CMK (cell line): ENCODE data around the gene LBHD1.
"Not testable (repeated sequence)": the region's sequence is repeated elsewhere in the genome, so short reads cannot be mapped to it uniquely, and the experiment has no call there.

Experiments used
- DNase-seq: peaks from one replicate; pipeline ENCODE4 v3.0.0-alpha.2; 2010; ENCODE audit warnings: low read depth

LBHD1 gene

GRCh38 chr11:62671608-62672389 is at the start of gene LBHD1, which contains the start of gene UQCC3:
Gene LBHD1 (minus strand): TSS chr11:62672267. CDS start chr11:62670031, 2,236 bp downstream.
Gene UQCC3 (plus strand): TSS chr11:62671673. CDS start chr11:62671746, 73 bp downstream.
- DNase-seq = peak; percentile 83

- DNase-seq = no peak
Observed at GRCh38 chr11:62719302-62719978, 47.4 kb upstream of the LBHD1 start.

- no peak for DNase-seq
Observed at GRCh38 chr11:62716816-62717215, 44.7 kb upstream of the LBHD1 start.

- no peak for DNase-seq
Observed at GRCh38 chr11:62716206-62716605, 44.1 kb upstream of the LBHD1 start.

GRCh38 chr11:62715150-62716130 is 43.4 kb upstream of the LBHD1 start:
- no peak for DNase-seq

- no peak for DNase-seq
Observed at GRCh38 chr11:62713343-62713742, 41.3 kb upstream of the LBHD1 start.

GRCh38 chr11:62712861-62713260 is 40.8 kb upstream of the LBHD1 start:
- no peak for DNase-seq

GRCh38 chr11:62712276-62712812 is 40.3 kb upstream of the LBHD1 start:
- DNase-seq = no peak

GRCh38 chr11:62710001-62710345 is 37.9 kb upstream of the LBHD1 start:
- no peak for DNase-seq

- DNase-seq = no peak
Observed at GRCh38 chr11:62709247-62710000, 37.4 kb upstream of the LBHD1 start.

- DNase-seq = no peak
Observed at GRCh38 chr11:62708793-62709192, 36.7 kb upstream of the LBHD1 start.

GRCh38 chr11:62708392-62708791 is 36.3 kb upstream of the LBHD1 start:
- DNase-seq = no peak

- DNase-seq = no peak
Observed at GRCh38 chr11:62707277-62707861, 35.3 kb upstream of the LBHD1 start, which contains the start of the genes BSCL2 and GNG3. Gene BSCL2 (minus strand): TSS chr11:62707424. CDS start chr11:62707195, 229 bp downstream. Gene GNG3 (plus strand): TSS chr11:62707676. CDS start chr11:62708296, 620 bp downstream.

GRCh38 chr11:62706850-62707247 is 34.8 kb upstream of the LBHD1 start:
- no peak for DNase-seq

GRCh38 chr11:62705880-62706849 is 34.1 kb upstream of the LBHD1 start:
- DNase-seq = peak; percentile 74

- DNase-seq = no peak
Observed at GRCh38 chr11:62705413-62705812, 33.3 kb upstream of the LBHD1 start.

- DNase-seq = not testable (repeated sequence)
Observed at GRCh38 chr11:62703921-62704320, 31.9 kb upstream of the LBHD1 start.

GRCh38 chr11:62702246-62702645 is 30.2 kb upstream of the LBHD1 start:
- DNase-seq = no peak

- peak; percentile 44 for DNase-seq
Observed at GRCh38 chr11:62694455-62695167, 22.5 kb upstream of the LBHD1 start.
